ENCODE measurements around the gene FAM221A. TPM values are rescaled to one million over a fixed set of nuclear protein-coding genes. Genes with fewer than 3 reads are reported as not detected.

FAM221A gene
- total and polyA plus RNA-seq, 8 donors: 9.7 to 14.8 (median 13.4) TPM

- Histone ChIP-seq H3K4me3 (no peak overlapping the region), H3K27ac (peak overlapping the region in 2 of 4 donors; percentile 72 to 89), H3K9me3 (no peaks in the 10 kb centered on the region), H3K4me1 (peaks cover 0 to 6% (median 2%) of the 10 kb centered on the region in 3 donors), H3K36me3 (no peaks in the 10 kb centered on the region), H3K27me3 (no peaks in the 10 kb centered on the region)
- intact Hi-C loops (cut with DNase I): no loop called here
- ATAC-seq (peak; percentile 80 to 96 (median 88)), FAIRE-seq (peak; percentile 41), DNase-seq (peak in 1 of 6 donors; percentile 30)
- WGBS, 2 donors: 35 to 40% methylated on average over 7 of the region's 7 CpGs
- no peak for TF ChIP-seq CTCF (IDR thresholded peaks at IDR 0.05)
Measured at GRCh38 chr7:23709081-23709750, 29.2 kb downstream of the FAM221A start.

GRCh38 chr7:23710000-23710399 lies 30.0 kb downstream of the FAM221A start, which contains the start of gene STK31:
STK31 (plus strand) TSS chr7:23710219; CDS start chr7:23710286, 67 bp downstream.
- Histone ChIP-seq H3K27me3 (no peaks in the 10 kb centered on the region), H3K27ac (peak within 1 kb of the TSS in 2 of 4 donors; percentile 72 to 89), H3K9me3 (no peaks in the 10 kb centered on the region), H3K4me1 (peaks cover 0 to 6% (median 2%) of the 10 kb centered on the region in 3 donors), H3K36me3 (no peaks in the 10 kb centered on the region), H3K4me3 (no peak within 1 kb of the TSS)
- peak in 3 of 6 donors; percentile 29 to 58 (median 58) for DNase-seq
- TF ChIP-seq CTCF (IDR thresholded peaks at IDR 0.05): no peak
- FAIRE-seq: no peak
- ATAC-seq: peak in 3 of 4 donors; percentile 3 to 13 (median 6)
- intact Hi-C loops (cut with DNase I): loop anchor here in 2 of 3 donors (5.0 to 10.0 kb wide), 3 partner anchors 55 to 145 kb away; no protein-coding TSS in a partner anchor
- 95 to 97% methylated on average over 33 of the region's 33 CpGs for WGBS, 2 donors

- DNase-seq (no peak), ATAC-seq (peak; percentile 49 to 85 (median 77)), FAIRE-seq (peak; percentile 97)
- Histone ChIP-seq H3K36me3 (no peaks in the 10 kb centered on the region), H3K9me3 (no peaks in the 10 kb centered on the region), H3K27ac (no peak overlapping the region), H3K4me3 (no peak overlapping the region), H3K4me1 (peaks cover 0 to 6% (median 2%) of the 10 kb centered on the region in 3 donors), H3K27me3 (no peaks in the 10 kb centered on the region)
- TF ChIP-seq CTCF (IDR thresholded peaks at IDR 0.05): peak in 3 of 4 donors; percentile 34 to 53 (median 49)
- intact Hi-C loops (cut with DNase I): loop anchor here in 2 of 3 donors (5.0 to 10.0 kb wide), 3 partner anchors 58 to 148 kb away; no protein-coding TSS in a partner anchor
- WGBS, 2 donors: 39 to 44% methylated on average over 8 of the region's 8 CpGs
Measured at GRCh38 chr7:23712368-23713284, 32.6 kb downstream of the FAM221A start.

GRCh38 chr7:23713285-23714149 lies 33.5 kb downstream of the FAM221A start:
- Histone ChIP-seq H3K4me1 (peaks cover 0 to 6% (median 2%) of the 10 kb centered on the region in 3 donors), H3K9me3 (no peaks in the 10 kb centered on the region), H3K27ac (no peak overlapping the region), H3K4me3 (no peak overlapping the region), H3K27me3 (no peaks in the 10 kb centered on the region), H3K36me3 (no peaks in the 10 kb centered on the region)
- ATAC-seq (no peak), DNase-seq (no peak), FAIRE-seq (no peak)
- intact Hi-C loops (cut with DNase I): loop anchor here in 2 of 3 donors (5.0 to 10.0 kb wide), 3 partner anchors 59 to 149 kb away; no protein-coding TSS in a partner anchor
- 73 to 81% methylated on average over 6 of the region's 6 CpGs for WGBS, 2 donors
- TF ChIP-seq CTCF (IDR thresholded peaks at IDR 0.05): no peak
